Calu3 (cell line): ENCODE data around the gene FOSL1. TPM values are rescaled to one million over a fixed set of nuclear protein-coding genes. Genes with fewer than 3 reads are reported as not detected.

ENCODE experiments used
- BruUV-seq: library from RNA; stranded (reverse); fragments of 400-500 nt; replicated peaks from 2 replicates; lab custom pipeline; 2021; lab: Mats Ljungman, UMichigan
- CTCF ChIA-PET: fragments of 300-600 bp; sonication (Branson Sonifier 250); formaldehyde crosslinking; loops from one replicate; lab custom pipeline; 2022; ENCODE audit warnings: antibody characterized with exemption; lab: Charles Lee
- DNase-seq: peaks from one replicate; pipeline ENCODE4 v3.0.0; 2022
- H3K27ac Mint-ChIP-seq: one replicate; pipeline ENCODE4 v1.8.0; 2022; ENCODE audit warnings: mixed read lengths; ENCODE audit not compliant: unreplicated experiment
- H3K27me3 Mint-ChIP-seq: one replicate; pipeline ENCODE4 v1.8.0; 2022; ENCODE audit warnings: mixed read lengths; ENCODE audit not compliant: unreplicated experiment
- H3K36me3 Mint-ChIP-seq: one replicate; pipeline ENCODE4 v1.8.0; 2022; ENCODE audit warnings: mild to moderate bottlenecking, moderate library complexity, mixed read lengths; ENCODE audit not compliant: insufficient read depth, unreplicated experiment
- H3K4me1 Mint-ChIP-seq: one replicate; pipeline ENCODE4 v1.8.0; 2022; ENCODE audit warnings: mild to moderate bottlenecking, low read depth, mixed read lengths; ENCODE audit not compliant: unreplicated experiment
- H3K4me3 Mint-ChIP-seq: one replicate; pipeline ENCODE4 v1.8.0; 2022; ENCODE audit warnings: mild to moderate bottlenecking, low read depth, moderate library complexity, mixed read lengths; ENCODE audit not compliant: unreplicated experiment
- H3K9me3 Mint-ChIP-seq: one replicate; pipeline ENCODE4 v1.8.0; 2022; ENCODE audit warnings: low read depth, mixed read lengths; ENCODE audit not compliant: unreplicated experiment
- intact Hi-C: fragments of 100-400 bp; cut with micrococcal nuclease; formaldehyde crosslinking; loops from one replicate; pipeline ENCODE4 v1.10.0; 2022; ENCODE audit not compliant: unreplicated experiment
- total RNA-seq: library from RNA; stranded (reverse); gene quantifications from 2 replicates; pipeline ENCODE4 v1.2.3, GENCODE V29; 2022
- TF ChIP-seq, protein P1 (sequence below): fragments of 200-600 bp; IDR thresholded peaks from one replicate; pipeline ENCODE4 v1.8.0; 2022; ENCODE audit warnings: antibody characterized with exemption; ENCODE audit not compliant: unreplicated experiment

FOSL1 gene
- total RNA-seq, 1 experiment from 2014 or later: 76.1 TPM

DNA sequence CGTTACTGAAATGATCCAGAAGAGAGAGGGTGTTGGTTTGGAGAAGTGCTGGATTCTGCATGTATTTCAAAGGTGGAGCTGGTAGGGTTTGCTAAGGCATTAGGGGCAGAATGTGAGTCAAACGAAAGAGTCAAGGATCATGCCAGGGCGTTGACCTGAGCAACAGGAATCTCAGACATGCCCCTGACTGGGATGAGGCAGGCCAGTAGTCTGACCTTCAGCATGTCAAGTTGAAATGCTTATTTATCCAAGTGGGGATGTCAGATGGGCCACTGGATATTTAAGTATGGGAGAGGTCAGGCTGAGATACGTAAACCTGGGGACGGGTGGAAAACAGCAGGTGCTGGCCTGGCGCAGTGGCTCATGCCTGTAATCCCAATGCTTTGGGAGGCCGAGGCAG, 42.3 kb upstream of the FOSL1 start:
- peaks cover 37% of the 10 kb centered on the region for H3K27me3 Mint-ChIP-seq
- no peaks in the 10 kb centered on the region for H3K9me3 Mint-ChIP-seq
- CTCF ChIA-PET: interaction anchor here (0.7 kb wide), 1 partner anchor 80 kb away, joined by 4 read pairs; no protein-coding TSS in a partner anchor
- DNase-seq: no peak
- no peaks in the 10 kb centered on the region for H3K4me1 Mint-ChIP-seq
- no peak overlapping the region for H3K4me3 Mint-ChIP-seq
- peaks cover 4% of the 10 kb centered on the region for H3K36me3 Mint-ChIP-seq
- TF ChIP-seq, protein P1, sequence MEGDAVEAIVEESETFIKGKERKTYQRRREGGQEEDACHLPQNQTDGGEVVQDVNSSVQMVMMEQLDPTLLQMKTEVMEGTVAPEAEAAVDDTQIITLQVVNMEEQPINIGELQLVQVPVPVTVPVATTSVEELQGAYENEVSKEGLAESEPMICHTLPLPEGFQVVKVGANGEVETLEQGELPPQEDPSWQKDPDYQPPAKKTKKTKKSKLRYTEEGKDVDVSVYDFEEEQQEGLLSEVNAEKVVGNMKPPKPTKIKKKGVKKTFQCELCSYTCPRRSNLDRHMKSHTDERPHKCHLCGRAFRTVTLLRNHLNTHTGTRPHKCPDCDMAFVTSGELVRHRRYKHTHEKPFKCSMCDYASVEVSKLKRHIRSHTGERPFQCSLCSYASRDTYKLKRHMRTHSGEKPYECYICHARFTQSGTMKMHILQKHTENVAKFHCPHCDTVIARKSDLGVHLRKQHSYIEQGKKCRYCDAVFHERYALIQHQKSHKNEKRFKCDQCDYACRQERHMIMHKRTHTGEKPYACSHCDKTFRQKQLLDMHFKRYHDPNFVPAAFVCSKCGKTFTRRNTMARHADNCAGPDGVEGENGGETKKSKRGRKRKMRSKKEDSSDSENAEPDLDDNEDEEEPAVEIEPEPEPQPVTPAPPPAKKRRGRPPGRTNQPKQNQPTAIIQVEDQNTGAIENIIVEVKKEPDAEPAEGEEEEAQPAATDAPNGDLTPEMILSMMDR: no peak
- no peak overlapping the region for H3K27ac Mint-ChIP-seq
- BruUV-seq: no TSS peak
- intact Hi-C loops: no loop called here

DNA sequence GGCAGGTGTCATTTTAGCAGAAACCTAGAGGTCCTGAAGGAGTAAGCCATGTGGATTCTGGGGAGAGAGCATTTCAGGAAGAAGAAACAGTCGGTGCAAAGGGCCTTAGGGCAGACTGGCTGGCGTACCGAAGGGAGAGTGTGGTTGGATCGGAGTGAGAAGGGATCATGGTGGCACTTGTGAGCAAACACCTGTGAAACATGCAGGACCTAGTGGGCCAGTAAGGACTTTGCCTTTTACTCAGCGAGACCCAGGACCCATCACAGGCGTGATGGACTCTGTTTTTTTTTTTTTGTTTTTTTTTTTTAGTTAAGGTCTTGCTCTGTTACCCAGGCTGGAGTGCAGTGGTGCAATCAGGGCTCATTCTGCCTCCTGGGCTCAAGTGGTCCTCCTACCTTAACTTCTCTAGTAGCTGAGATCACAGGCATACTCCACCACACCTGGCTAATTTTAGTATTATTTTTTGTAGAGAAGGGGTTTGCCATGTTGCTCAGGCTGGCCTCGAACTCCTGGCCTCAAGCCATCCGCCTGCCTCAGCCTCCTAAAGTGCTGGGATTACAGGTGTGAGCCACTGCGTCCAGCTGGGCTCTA, 41.6 kb upstream of the FOSL1 start:
- DNase-seq: no peak
- BruUV-seq: no TSS peak
- no peaks in the 10 kb centered on the region for H3K9me3 Mint-ChIP-seq
- H3K27ac Mint-ChIP-seq: no peak overlapping the region
- H3K4me1 Mint-ChIP-seq: no peaks in the 10 kb centered on the region
- TF ChIP-seq, protein P1: no peak
- intact Hi-C loops: no loop called here
- peaks cover 40% of the 10 kb centered on the region for H3K27me3 Mint-ChIP-seq
- CTCF ChIA-PET: interaction anchor here (0.7 kb wide), 1 partner anchor 81 kb away, joined by 4 read pairs; no protein-coding TSS in a partner anchor
- no peaks in the 10 kb centered on the region for H3K36me3 Mint-ChIP-seq
- no peak overlapping the region for H3K4me3 Mint-ChIP-seq

DNA sequence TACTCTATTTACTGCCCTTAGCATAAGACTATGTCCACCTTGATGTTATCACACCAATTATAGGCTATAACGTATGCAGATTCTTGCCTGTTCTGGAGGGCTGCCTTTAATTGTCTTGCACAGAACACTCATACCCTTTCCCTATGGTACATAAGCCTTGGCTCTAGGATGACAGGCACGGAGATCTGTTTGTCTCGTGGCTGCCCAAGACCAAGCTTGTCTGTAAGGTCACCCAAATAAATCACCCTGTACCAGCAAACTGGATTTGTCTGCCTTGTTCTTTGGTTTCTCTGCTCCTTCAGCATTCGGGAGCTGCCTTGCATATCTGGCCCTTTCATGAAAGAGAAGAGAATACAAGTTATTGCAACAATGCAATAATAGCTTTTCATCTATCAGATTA, 37.6 kb upstream of the FOSL1 start:
- intact Hi-C loops: no loop called here
- TF ChIP-seq, protein P1: no peak
- Mint-ChIP-seq H3K9me3 (no peaks in the 10 kb centered on the region), H3K27me3 (peaks cover 41% of the 10 kb centered on the region), H3K36me3 (peaks cover under 1% of the 10 kb centered on the region), H3K4me1 (no peaks in the 10 kb centered on the region), H3K27ac (no peak overlapping the region), H3K4me3 (no peak overlapping the region)
- DNase-seq: no peak
- CTCF ChIA-PET: interaction anchor here (0.6 kb wide), 1 partner anchor 266 kb away, joined by 3 read pairs; no protein-coding TSS in a partner anchor
- no TSS peak for BruUV-seq

DNA sequence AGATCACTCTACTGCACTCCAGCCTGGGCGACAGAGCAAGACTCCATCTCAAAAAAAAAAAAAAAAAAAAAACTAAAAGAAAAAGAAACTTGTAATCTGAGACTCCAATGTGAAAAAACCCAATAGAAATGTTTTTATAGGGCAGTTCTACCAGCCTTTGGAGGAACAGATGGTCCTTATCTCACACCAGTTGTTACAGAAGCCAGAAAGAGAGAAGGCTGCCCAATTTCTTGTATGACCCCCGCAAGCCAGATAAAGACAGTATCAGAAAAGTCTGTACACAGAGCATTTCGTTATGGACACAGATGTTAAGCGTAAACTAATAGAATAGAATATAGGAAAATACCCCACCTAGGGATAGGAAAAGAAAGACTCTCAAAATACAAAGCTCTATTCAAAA, 33.8 kb upstream of the FOSL1 start:
- no peak for DNase-seq
- TF ChIP-seq, protein P1: no peak
- Mint-ChIP-seq H3K36me3 (peaks cover 4% of the 10 kb centered on the region), H3K9me3 (no peaks in the 10 kb centered on the region), H3K4me3 (no peak overlapping the region), H3K27me3 (peaks cover 15% of the 10 kb centered on the region), H3K27ac (no peak overlapping the region), H3K4me1 (no peaks in the 10 kb centered on the region)
- BruUV-seq: no TSS peak
- CTCF ChIA-PET: interaction anchor here (0.6 to 0.7 kb wide), 2 partner anchors 27 to 1597 kb away, joined by 3 to 4 read pairs; no protein-coding TSS in a partner anchor
- intact Hi-C loops: no loop called here
